H9 (cell line): ENCODE results near the gene GABRB2. TPM values are rescaled to one million over a fixed set of nuclear protein-coding genes. Genes with fewer than 3 reads are reported as not detected.

Source experiments
- DNase-seq: peaks from one replicate; pipeline ENCODE4 v3.0.0-alpha.2; 2017
- H2AFZ ChIP-seq: one replicate; pipeline ENCODE4 v1.6.1; 2013; ENCODE audit warnings: mild to moderate bottlenecking, low read length, control low read depth, moderate library complexity
- H2AK5ac ChIP-seq: 2 replicates; pipeline ENCODE4 v1.6.1; 2013; ENCODE audit warnings: low read length, control low read depth, mixed read lengths; ENCODE audit not compliant: insufficient read length
- H2BK120ac ChIP-seq: one replicate; pipeline ENCODE4 v1.6.1; 2013; ENCODE audit warnings: low read depth, mild to moderate bottlenecking, low read length, control low read depth, inconsistent platforms; ENCODE audit not compliant: poor library complexity, severe bottlenecking
- H2BK12ac ChIP-seq: 2 replicates; pipeline ENCODE4 v1.6.1; 2013; ENCODE audit warnings: low read length, control low read depth, mixed read lengths, low read depth; ENCODE audit not compliant: insufficient read length
- H2BK15ac ChIP-seq: 2 replicates; pipeline ENCODE4 v1.6.1; 2013; ENCODE audit warnings: low read depth, low read length, control low read depth
- H2BK20ac ChIP-seq: one replicate; pipeline ENCODE4 v1.6.1; 2013; ENCODE audit warnings: low read depth, mild to moderate bottlenecking, low read length, control low read depth, inconsistent platforms; ENCODE audit not compliant: poor library complexity, severe bottlenecking
- H2BK5ac ChIP-seq: 2 replicates; pipeline ENCODE4 v1.6.1; 2013; ENCODE audit warnings: low read length, control low read depth, mixed read lengths; ENCODE audit not compliant: insufficient read length
- H3K14ac ChIP-seq: 2 replicates; pipeline ENCODE4 v1.6.1; 2013; ENCODE audit warnings: low read length, control low read depth; ENCODE audit not compliant: insufficient read depth
- H3K18ac ChIP-seq: 2 replicates; pipeline ENCODE4 v1.6.1; 2013; ENCODE audit warnings: low read depth, mild to moderate bottlenecking, mixed read lengths, low read length, control low read depth; ENCODE audit not compliant: insufficient read length
- H3K23ac ChIP-seq: 2 replicates; pipeline ENCODE4 v1.6.1; 2013; ENCODE audit warnings: low read length, control low read depth, mixed read lengths, low read depth; ENCODE audit not compliant: insufficient read length
- H3K23me2 ChIP-seq: 2 replicates; pipeline ENCODE4 v1.6.1; 2013; ENCODE audit warnings: low read depth, mild to moderate bottlenecking, mixed read lengths, low read length, control low read depth; ENCODE audit not compliant: insufficient read length, poor library complexity, severe bottlenecking
- H3K27ac ChIP-seq: 2 replicates; pipeline ENCODE4 v1.5.1; 2013; ENCODE audit warnings: low read length, control low read depth, mixed read lengths, low read depth; ENCODE audit not compliant: insufficient read length
- H3K27me3 ChIP-seq: 2 replicates; pipeline ENCODE4 v1.6.1; 2013; ENCODE audit warnings: low read length, control low read depth, inconsistent platforms; ENCODE audit not compliant: insufficient read depth
- H3K4ac ChIP-seq: 2 replicates; pipeline ENCODE4 v1.6.1; 2013; ENCODE audit warnings: low read depth, mild to moderate bottlenecking, control low read depth, inconsistent platforms, low read length, moderate library complexity
- H3K4me1 ChIP-seq: 2 replicates; pipeline ENCODE4 v1.6.1; 2013; ENCODE audit warnings: low read length, control low read depth, inconsistent platforms; ENCODE audit not compliant: insufficient read depth
- H3K4me2 ChIP-seq: 2 replicates; pipeline ENCODE4 v1.6.1; 2013; ENCODE audit warnings: low read length, control low read depth, mixed read lengths; ENCODE audit not compliant: insufficient read length, insufficient read depth
- H3K56ac ChIP-seq: 2 replicates; pipeline ENCODE4 v1.6.1; 2013; ENCODE audit warnings: low read depth, mild to moderate bottlenecking, mixed read lengths, low read length, control low read depth; ENCODE audit not compliant: insufficient read length
- H3K79me1 ChIP-seq: 2 replicates; pipeline ENCODE4 v1.6.1; 2013; ENCODE audit warnings: low read depth, mild to moderate bottlenecking, moderate library complexity, low read length, control low read depth, inconsistent platforms; ENCODE audit not compliant: insufficient read depth, poor library complexity, severe bottlenecking
- H3K79me2 ChIP-seq: 2 replicates; pipeline ENCODE4 v1.6.1; 2013; ENCODE audit warnings: low read length, control low read depth, inconsistent platforms; ENCODE audit not compliant: insufficient read depth
- H3K9ac ChIP-seq: 2 replicates; pipeline ENCODE4 v1.6.1; 2013; ENCODE audit warnings: low read length, control low read depth, mixed read lengths; ENCODE audit not compliant: insufficient read length; ENCODE audit errors: extremely low read depth
- H3K9me3 ChIP-seq: one replicate; pipeline ENCODE4 v1.6.1; 2013; ENCODE audit warnings: low read depth, low read length, inconsistent platforms; ENCODE audit not compliant: control insufficient read depth
- H3T11ph ChIP-seq: one replicate; pipeline ENCODE4 v1.6.1; 2013; ENCODE audit warnings: mild to moderate bottlenecking, low read length, control low read depth, inconsistent platforms
- H4K20me1 ChIP-seq: one replicate; pipeline ENCODE4 v1.6.1; 2013; ENCODE audit not compliant: control insufficient read depth, insufficient read length, insufficient read depth
- H4K5ac ChIP-seq: 2 replicates; pipeline ENCODE4 v1.6.1; 2013; ENCODE audit warnings: low read depth, mild to moderate bottlenecking, mixed read lengths, low read length, control low read depth; ENCODE audit not compliant: insufficient read length
- H4K8ac ChIP-seq: replicated peaks from 2 replicates; pipeline ENCODE4 v1.6.1; 2013; ENCODE audit warnings: low read length, control low read depth, mixed read lengths, low read depth; ENCODE audit not compliant: insufficient read length
- H4K91ac ChIP-seq: 2 replicates; pipeline ENCODE4 v1.6.1; 2013; ENCODE audit warnings: low read depth, mild to moderate bottlenecking, moderate library complexity, mixed read lengths, low read length, control low read depth; ENCODE audit not compliant: insufficient read length
- H3K27ac Mint-ChIP-seq, 3 experiments: 2 replicates in 2 of 3; 3 replicates in 1 of 3; pipeline ENCODE4 v1.8.0; 2020 to 2021; ENCODE audit warnings: mixed read lengths in 3 of 3, mild to moderate bottlenecking in 1 of 3, moderate library complexity in 1 of 3
- H3K27me3 Mint-ChIP-seq: 2 replicates; pipeline ENCODE4 v1.8.0; 2021; ENCODE audit warnings: low read depth, mild to moderate bottlenecking, moderate library complexity, mixed read lengths
- H3K36me3 Mint-ChIP-seq, 3 experiments: 2 replicates in 2 of 3; 3 replicates in 1 of 3; pipeline ENCODE4 v1.8.0; 2020 to 2021; ENCODE audit warnings: low read depth in 3 of 3, mixed read lengths in 3 of 3; ENCODE audit not compliant: insufficient read depth in 1 of 3
- H3K4me1 Mint-ChIP-seq, 2 experiments: 2 replicates each; pipeline ENCODE4 v1.8.0; 2020; ENCODE audit warnings: mixed read lengths in 2 of 2
- H3K4me3 Mint-ChIP-seq, 2 experiments: 2 replicates in 1 of 2; 3 replicates in 1 of 2; pipeline ENCODE4 v1.8.0; 2020 to 2021; ENCODE audit warnings: mild to moderate bottlenecking in 2 of 2, mixed read lengths in 2 of 2, moderate library complexity in 1 of 2
- H3K9me3 Mint-ChIP-seq, 2 experiments: 2 replicates in 1 of 2; 3 replicates in 1 of 2; pipeline ENCODE4 v1.8.0; 2020; ENCODE audit warnings: mild to moderate bottlenecking in 2 of 2, mixed read lengths in 2 of 2, moderate library complexity in 1 of 2
- WGBS: extraction: QIAGEN DNeasy Blood & Tissue Kit; methylation state at CpG from one replicate; pipeline ENCODE4 v1.1.7; 2013; ENCODE audit warnings: missing lambda C conversion rate, low lambda C conversion rate, mixed read lengths; ENCODE audit not compliant: insufficient read length; ENCODE audit errors: extremely low coverage; 5-methylcytosine and 5-hydroxymethylcytosine counted together
- total RNA-seq: library from RNA; stranded (reverse); gene quantifications from 2 replicates; pipeline ENCODE4 v1.2.1, GENCODE V29; 2021
- TF ChIP-seq, protein P1 (sequence below): fragments of 200-600 bp; sonication (generic); conservative IDR thresholded peaks from 3 replicates; pipeline ENCODE4 v1.8.0; 2021; ENCODE audit warnings: antibody characterized with exemption, mild to moderate bottlenecking

Gene GABRB2
- total RNA-seq, 1 experiment from 2014 or later, result 0.20 TPM

DNA sequence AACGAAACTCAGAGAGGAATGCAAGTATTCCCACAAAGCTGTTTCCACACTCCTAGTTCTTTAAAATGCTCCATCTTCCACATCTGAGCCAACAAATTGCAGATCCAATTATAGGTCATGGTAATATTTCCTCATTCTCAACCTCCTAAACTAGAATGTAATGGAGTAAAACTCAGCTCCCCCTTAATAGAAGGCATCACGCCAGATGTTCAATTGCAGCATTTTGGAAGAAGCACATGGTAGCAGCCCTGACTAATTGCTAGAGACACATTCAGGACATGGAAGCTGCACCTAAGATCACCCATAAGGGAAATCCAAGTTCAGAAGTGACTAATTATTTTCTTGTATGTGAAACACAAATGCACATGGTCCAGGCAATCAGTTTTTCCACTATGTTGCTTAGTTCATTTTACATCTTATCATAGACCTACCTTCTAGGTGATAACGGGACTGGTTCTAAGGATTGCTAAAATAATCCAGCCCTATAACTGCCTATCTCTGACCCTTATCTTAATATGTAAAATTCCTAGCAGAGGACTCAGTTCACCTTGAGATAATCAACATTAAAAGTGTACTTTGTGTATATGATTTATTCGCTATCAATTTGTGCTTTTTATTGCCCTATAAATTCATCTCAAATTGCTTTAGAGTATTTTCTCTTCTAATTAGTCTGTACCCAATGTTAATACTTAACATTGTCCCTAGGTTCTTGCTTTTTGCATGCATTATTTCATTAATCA is 75.1 kb downstream of the GABRB2 start:
- H3K4me3 Mint-ChIP-seq, result no peak overlapping the region

More for the DNA sequence above, 75.1 kb downstream of the GABRB2 start:
- Histone ChIP-seq H4K5ac (no peak overlapping the region), H3K9ac (no peak overlapping the region), H3K4ac (no peak overlapping the region), H4K20me1 (no peaks in the 10 kb centered on the region), H3K23ac (no peak overlapping the region), H3K27ac (no peak overlapping the region), H3K79me2 (no peaks in the 10 kb centered on the region), H3K23me2 (no peaks in the 10 kb centered on the region), H2BK120ac (no peak overlapping the region), H2BK5ac (no peak overlapping the region), H3K79me1 (no peaks in the 10 kb centered on the region), H2BK20ac (no peak overlapping the region), H3K4me1 (no peaks in the 10 kb centered on the region), H4K8ac (no peak overlapping the region), H3T11ph (no peak overlapping the region), H2AFZ (no peak overlapping the region), H3K56ac (no peak overlapping the region), H2BK15ac (no peak overlapping the region), H4K91ac (no peak overlapping the region), H2BK12ac (no peak overlapping the region), H3K18ac (no peak overlapping the region), H3K9me3 (no peaks in the 10 kb centered on the region), H3K27me3 (no peaks in the 10 kb centered on the region), H2AK5ac (no peak overlapping the region), H3K14ac (no peak overlapping the region), H3K4me2 (no peak overlapping the region)
- Mint-ChIP-seq H3K27ac (no peak overlapping the region), H3K36me3 (no peaks in the 10 kb centered on the region), H3K9me3 (peaks cover 0 to 2% of the 10 kb centered on the region in 2 experiments; a peak in 1 of 5 replicates), H3K27me3 (no peaks in the 10 kb centered on the region), H3K4me1 (no peaks in the 10 kb centered on the region)
- no peak for DNase-seq
- WGBS, result no CpG with 5 or more reads among the region's 4 CpGs
- TF ChIP-seq, protein P1, sequence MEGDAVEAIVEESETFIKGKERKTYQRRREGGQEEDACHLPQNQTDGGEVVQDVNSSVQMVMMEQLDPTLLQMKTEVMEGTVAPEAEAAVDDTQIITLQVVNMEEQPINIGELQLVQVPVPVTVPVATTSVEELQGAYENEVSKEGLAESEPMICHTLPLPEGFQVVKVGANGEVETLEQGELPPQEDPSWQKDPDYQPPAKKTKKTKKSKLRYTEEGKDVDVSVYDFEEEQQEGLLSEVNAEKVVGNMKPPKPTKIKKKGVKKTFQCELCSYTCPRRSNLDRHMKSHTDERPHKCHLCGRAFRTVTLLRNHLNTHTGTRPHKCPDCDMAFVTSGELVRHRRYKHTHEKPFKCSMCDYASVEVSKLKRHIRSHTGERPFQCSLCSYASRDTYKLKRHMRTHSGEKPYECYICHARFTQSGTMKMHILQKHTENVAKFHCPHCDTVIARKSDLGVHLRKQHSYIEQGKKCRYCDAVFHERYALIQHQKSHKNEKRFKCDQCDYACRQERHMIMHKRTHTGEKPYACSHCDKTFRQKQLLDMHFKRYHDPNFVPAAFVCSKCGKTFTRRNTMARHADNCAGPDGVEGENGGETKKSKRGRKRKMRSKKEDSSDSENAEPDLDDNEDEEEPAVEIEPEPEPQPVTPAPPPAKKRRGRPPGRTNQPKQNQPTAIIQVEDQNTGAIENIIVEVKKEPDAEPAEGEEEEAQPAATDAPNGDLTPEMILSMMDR, result no peak
